Naive thymus-derived CD4-positive, alpha-beta T cell (primary cell): ENCODE results near the gene XXYLT1. TPM values are rescaled to one million over a fixed set of nuclear protein-coding genes. Genes with fewer than 3 reads are reported as not detected.
A peak's percentile ranks its signal among the peaks of the same experiment; 100 is the strongest.
"Not testable (repeated sequence)": the region's sequence is repeated elsewhere in the genome, so short reads cannot be mapped to it uniquely, and the experiment has no call there.

Experiments used
- ATAC-seq: fragments of 150-1000 bp; cut with Tn5 transposase; 2 replicates; pipeline ENCODE4 v1.10.0; 2021; ENCODE audit warnings: mild to moderate bottlenecking, moderate library complexity
- CTCF ChIA-PET: fragments of 350-600 bp; sonication (Branson Sonifier 250); formaldehyde crosslinking; loops from one replicate; lab custom pipeline; 2021; ENCODE audit warnings: antibody characterized with exemption; lab: Charles Lee
- POLR2A ChIA-PET: fragments of 350-600 bp; sonication (Branson Sonifier 250); formaldehyde crosslinking; loops from one replicate; lab custom pipeline; 2021; ENCODE audit warnings: antibody characterized with exemption, inconsistent platforms; lab: Charles Lee
- DNase-seq, 9 donors: peaks; one replicate each; pipeline versions ENCODE4 v3.0.0 to v3.0.0-alpha.2; 2020 to 2022; ENCODE audit warnings: mixed read lengths in 1 of 9
- H3K27ac ChIP-seq: one replicate; pipeline ENCODE4 v1.7.0; 2013; ENCODE audit warnings: mild to moderate bottlenecking, low read depth, low read length, moderate library complexity
- H3K27me3 ChIP-seq, 2 donors: one replicate each; pipeline ENCODE4 v1.7.0; 2013; ENCODE audit warnings: low read length in 2 of 2, mild to moderate bottlenecking in 2 of 2, moderate library complexity in 2 of 2; ENCODE audit not compliant: control insufficient read depth in 2 of 2, insufficient read depth in 2 of 2
- H3K36me3 ChIP-seq, 3 experiments: 1 replicate in 2 of 3; 2 replicates in 1 of 3; pipeline ENCODE4 v1.7.0; 2013; ENCODE audit warnings: low read length in 3 of 3, mild to moderate bottlenecking in 3 of 3, moderate library complexity in 1 of 3; ENCODE audit not compliant: insufficient read depth in 3 of 3, control insufficient read depth in 2 of 3
- H3K4me1 ChIP-seq, 2 donors: one replicate each; pipeline ENCODE4 v1.7.0; 2013; ENCODE audit warnings: low read length in 2 of 2, mild to moderate bottlenecking in 2 of 2, moderate library complexity in 1 of 2; ENCODE audit not compliant: control insufficient read depth in 2 of 2, insufficient read depth in 2 of 2
- H3K4me3 ChIP-seq: 2 replicates; pipeline ENCODE4 v1.7.0; 2013; ENCODE audit warnings: mild to moderate bottlenecking, low read length
- H3K9me3 ChIP-seq, 3 experiments: 1 replicate in 2 of 3; 2 replicates in 1 of 3; pipeline ENCODE4 v1.7.0; 2013; ENCODE audit warnings: low read length in 3 of 3; ENCODE audit not compliant: control insufficient read depth in 2 of 3
- H3K27ac Mint-ChIP-seq, 9 donors: one replicate each; pipeline ENCODE4 v1.8.0; 2020 to 2022; ENCODE audit warnings: mixed read lengths in 9 of 9, mild to moderate bottlenecking in 8 of 9, moderate library complexity in 5 of 9, inconsistent platforms in 2 of 9
- H3K27me3 Mint-ChIP-seq, 5 donors: one replicate each; pipeline ENCODE4 v1.8.0; 2021 to 2022; ENCODE audit warnings: mixed read lengths in 5 of 5, mild to moderate bottlenecking in 1 of 5
- H3K36me3 Mint-ChIP-seq, 5 donors: one replicate each; pipeline ENCODE4 v1.8.0; 2020 to 2022; ENCODE audit warnings: mixed read lengths in 5 of 5, mild to moderate bottlenecking in 3 of 5, inconsistent platforms in 1 of 5
- H3K4me1 Mint-ChIP-seq, 7 donors: one replicate each; pipeline ENCODE4 v1.8.0; 2020 to 2022; ENCODE audit warnings: mixed read lengths in 7 of 7, mild to moderate bottlenecking in 3 of 7, inconsistent platforms in 1 of 7
- H3K4me3 Mint-ChIP-seq, 10 donors: one replicate each; pipeline ENCODE4 v1.8.0; 2020 to 2022; ENCODE audit warnings: mild to moderate bottlenecking in 10 of 10, mixed read lengths in 10 of 10, moderate library complexity in 6 of 10, inconsistent platforms in 2 of 10
- H3K9me3 Mint-ChIP-seq, 11 donors: one replicate each; pipeline ENCODE4 v1.8.0; 2020 to 2022; ENCODE audit warnings: mixed read lengths in 11 of 11, mild to moderate bottlenecking in 4 of 11, inconsistent platforms in 1 of 11, moderate library complexity in 1 of 11
- intact Hi-C, 2 donors: fragments of 100-400 bp; cut with micrococcal nuclease; formaldehyde crosslinking; loops; one replicate each; pipeline ENCODE4 v1.15.1; 2023
- polyA plus RNA-seq, 2 donors: library from polyadenylated mRNA; unstranded; fragments of 300-500 nt; fragmentation: Illumina TruSeq; gene quantifications; one replicate each; pipeline ENCODE4 v1.2.3, GENCODE V29; 2021
- total RNA-seq, 6 experiments: library from RNA in 5 of 6; stranded (reverse) in 5 of 6; gene quantifications; 1 replicate in 5 of 6; 2 replicates in 1 of 6; pipeline ENCODE4 v1.2.3 and lab custom pipeline; 2021 to 2026

Gene XXYLT1
- total and polyA plus RNA-seq, 7 experiments from 2014 or later: 4.1 to 11.7 (median 7.2) TPM

DNA sequence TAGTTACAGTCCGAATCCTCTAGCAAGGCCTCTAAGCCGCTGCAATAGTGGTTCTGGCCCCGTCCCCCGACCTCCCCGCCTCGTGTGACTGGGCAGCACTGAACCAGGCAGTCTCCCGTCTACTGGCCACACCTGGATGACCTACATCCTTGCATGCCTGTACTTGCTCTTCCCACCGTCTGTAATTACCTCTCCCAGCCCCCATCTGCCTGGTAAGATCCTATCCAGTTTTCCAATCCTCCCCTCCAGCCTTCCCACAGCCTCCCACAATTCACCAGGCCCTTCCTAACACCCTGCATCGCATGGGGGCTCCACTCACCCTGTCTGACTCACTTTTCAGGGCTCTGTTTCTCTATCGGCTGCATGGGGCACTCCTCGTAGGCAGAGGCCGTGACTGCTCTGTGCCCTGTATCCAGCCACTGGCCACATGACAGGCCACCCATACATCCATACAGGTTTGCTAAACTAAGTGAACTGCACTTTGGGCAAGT lies 32.8 kb downstream of the XXYLT1 start:
- Histone ChIP-seq H3K4me3 (no peak overlapping the region), H3K27me3 (no peaks in the 10 kb centered on the region), H3K27ac (no peak overlapping the region), H3K36me3 (no peaks in the 10 kb centered on the region), H3K9me3 (peaks cover 0 to 20% (median 0%) of the 10 kb centered on the region in 3 experiments), H3K4me1 (no peaks in the 10 kb centered on the region)
- Mint-ChIP-seq H3K4me1 (peaks cover 0 to 10% (median 0%) of the 10 kb centered on the region in 7 donors), H3K27ac (no peak overlapping the region), H3K27me3 (no peaks in the 10 kb centered on the region), H3K4me3 (no peak overlapping the region), H3K36me3 (peaks cover 9 to 54% (median 28%) of the 10 kb centered on the region in 5 donors), H3K9me3 (peaks cover 0 to 44% (median 19%) of the 10 kb centered on the region in 11 donors)
- no peak for ATAC-seq
- intact Hi-C loops: no loop called here
- POLR2A ChIA-PET: no interaction called here
- CTCF ChIA-PET: no interaction called here
- DNase-seq: no peak

GRCh38 chr3:195236801-195237570 lies 34.0 kb downstream of the XXYLT1 start:
- H3K4me3 ChIP-seq: no peak overlapping the region
- DNase-seq (no peak), ATAC-seq (no peak)
- Mint-ChIP-seq H3K27me3 (peaks cover 0 to 6% (median 0%) of the 10 kb centered on the region in 5 donors), H3K4me3 (no peak overlapping the region), H3K27ac (no peak overlapping the region), H3K4me1 (peaks cover 0 to 8% (median 3%) of the 10 kb centered on the region in 7 donors), H3K9me3 (peaks cover 0 to 55% (median 17%) of the 10 kb centered on the region in 11 donors), H3K36me3 (peaks cover 13 to 52% (median 27%) of the 10 kb centered on the region in 5 donors)
- ChIA-PET CTCF (interaction anchor here (0.6 kb wide), 1 partner anchor 324 kb away, joined by 5 read pairs; no protein-coding TSS in a partner anchor), POLR2A (no interaction called here)
- no peak overlapping the region for H3K27ac ChIP-seq
- H3K9me3 ChIP-seq: peaks cover 0 to 20% (median 0%) of the 10 kb centered on the region in 3 experiments
- H3K27me3 ChIP-seq: no peaks in the 10 kb centered on the region
- no peaks in the 10 kb centered on the region for H3K36me3 ChIP-seq
- no peaks in the 10 kb centered on the region for H3K4me1 ChIP-seq
- intact Hi-C loops: no loop called here

DNA sequence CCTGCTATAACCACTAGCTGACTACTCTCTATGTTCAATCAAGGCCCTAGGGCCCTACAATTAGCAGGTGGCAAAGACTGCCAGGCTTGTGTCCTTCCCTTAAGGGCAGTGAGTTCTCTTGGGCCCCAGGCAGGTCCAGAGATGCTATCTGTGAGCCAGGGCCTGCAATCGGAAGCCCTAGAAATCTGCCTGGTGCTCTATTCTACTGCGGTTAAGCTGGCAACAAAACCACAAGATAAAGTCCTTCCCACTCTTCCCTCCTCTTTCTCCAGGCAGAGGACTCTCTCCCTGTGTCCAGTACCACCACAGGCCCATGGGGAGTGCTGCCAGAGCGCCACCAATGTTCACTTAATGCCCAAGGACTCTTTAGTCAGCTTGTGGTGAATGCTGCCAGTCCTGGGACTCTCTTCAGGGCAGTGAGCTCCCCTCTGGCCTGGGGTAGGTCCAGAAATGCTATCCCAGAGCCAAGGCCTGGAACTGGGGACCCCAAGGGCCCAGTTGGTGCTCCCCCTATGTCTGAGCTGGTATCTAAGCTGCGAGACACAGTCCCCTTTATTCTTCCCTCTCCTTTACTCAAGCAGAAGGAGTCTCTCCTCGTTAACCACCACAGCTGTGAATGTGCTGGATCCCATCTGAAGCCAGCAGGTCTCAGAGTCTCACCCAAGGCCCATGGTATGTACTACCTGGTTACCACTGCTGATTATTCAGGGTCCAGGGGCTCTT lies 34.7 kb downstream of the XXYLT1 start:
- no peak overlapping the region for H3K4me3 Mint-ChIP-seq
- ATAC-seq: no peak
- Histone ChIP-seq H3K9me3 (peaks cover 0 to 20% (median 0%) of the 10 kb centered on the region in 3 experiments), H3K27me3 (no peaks in the 10 kb centered on the region), H3K27ac (no peak overlapping the region), H3K4me3 (no peak overlapping the region), H3K36me3 (no peaks in the 10 kb centered on the region), H3K4me1 (no peaks in the 10 kb centered on the region)
- intact Hi-C loops: no loop called here
- peaks cover 0 to 6% (median 3%) of the 10 kb centered on the region in 7 donors for H3K4me1 Mint-ChIP-seq
- H3K36me3 Mint-ChIP-seq: peaks cover 17 to 44% (median 20%) of the 10 kb centered on the region in 5 donors
- DNase-seq: no peak
- ChIA-PET POLR2A (no interaction called here), CTCF (interaction anchor here (0.6 kb wide), 1 partner anchor 607 kb away, joined by 3 read pairs; no protein-coding TSS in a partner anchor)
- no peak overlapping the region for H3K27ac Mint-ChIP-seq
- peaks cover 0 to 60% (median 20%) of the 10 kb centered on the region in 11 donors for H3K9me3 Mint-ChIP-seq
- H3K27me3 Mint-ChIP-seq: peaks cover 0 to 9% (median 0%) of the 10 kb centered on the region in 5 donors

- CTCF ChIA-PET: no interaction called here
- no peak for ATAC-seq
- Mint-ChIP-seq H3K9me3 (peaks cover 2 to 31% (median 6%) of the 10 kb centered on the region in 11 donors), H3K36me3 (peaks cover 3 to 24% (median 14%) of the 10 kb centered on the region in 5 donors), H3K4me3 (no peak overlapping the region), H3K27me3 (peaks cover 0 to 11% (median 0%) of the 10 kb centered on the region in 5 donors), H3K27ac (no peak overlapping the region), H3K4me1 (peaks cover 4 to 22% (median 18%) of the 10 kb centered on the region in 7 donors)
- intact Hi-C loops: no loop called here
- Histone ChIP-seq H3K9me3 (no peaks in the 10 kb centered on the region), H3K27me3 (no peaks in the 10 kb centered on the region), H3K27ac (no peak overlapping the region), H3K4me1 (no peaks in the 10 kb centered on the region), H3K4me3 (no peak overlapping the region), H3K36me3 (peaks cover 0 to 2% (median 0%) of the 10 kb centered on the region in 3 experiments)
- DNase-seq: no peak
- POLR2A ChIA-PET: no interaction called here
Measured at GRCh38 chr3:195230244-195230643, 40.7 kb downstream of the XXYLT1 start.

DNA sequence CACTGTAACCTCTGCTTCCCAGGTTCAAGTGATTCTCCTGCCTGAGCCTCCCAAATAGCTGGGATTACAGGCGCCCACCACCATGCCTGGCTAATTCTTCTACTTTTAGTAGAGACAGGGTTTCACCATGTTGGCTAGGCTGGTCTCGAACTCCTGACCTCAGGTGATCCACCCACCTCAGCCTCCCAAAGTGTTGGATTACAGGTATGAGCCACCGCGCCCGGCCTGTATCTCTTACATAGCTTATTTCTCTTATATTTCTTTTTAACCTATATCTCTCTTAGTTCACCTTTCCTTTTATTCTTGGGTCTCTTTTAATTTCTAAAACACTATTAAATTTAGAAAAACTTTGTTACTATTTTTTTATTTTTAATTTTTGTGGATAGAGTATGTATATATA lies 42.1 kb downstream of the XXYLT1 start:
- Mint-ChIP-seq H3K4me1 (peaks cover 4 to 22% (median 18%) of the 10 kb centered on the region in 7 donors), H3K9me3 (peaks cover 2 to 23% (median 4%) of the 10 kb centered on the region in 11 donors), H3K27me3 (peaks cover 0 to 11% (median 0%) of the 10 kb centered on the region in 5 donors), H3K36me3 (peaks cover 3 to 22% (median 14%) of the 10 kb centered on the region in 5 donors)
- POLR2A ChIA-PET, H3K27ac ChIP-seq, H3K27ac Mint-ChIP-seq, H3K4me3 ChIP-seq, H3K27me3 ChIP-seq, ATAC-seq, H3K4me3 Mint-ChIP-seq, H3K4me1 ChIP-seq, H3K36me3 ChIP-seq, CTCF ChIA-PET, H3K9me3 ChIP-seq, intact Hi-C loops: not testable (repeated sequence)
- peak in 1 of 9 donors; percentile 10 for DNase-seq

DNA sequence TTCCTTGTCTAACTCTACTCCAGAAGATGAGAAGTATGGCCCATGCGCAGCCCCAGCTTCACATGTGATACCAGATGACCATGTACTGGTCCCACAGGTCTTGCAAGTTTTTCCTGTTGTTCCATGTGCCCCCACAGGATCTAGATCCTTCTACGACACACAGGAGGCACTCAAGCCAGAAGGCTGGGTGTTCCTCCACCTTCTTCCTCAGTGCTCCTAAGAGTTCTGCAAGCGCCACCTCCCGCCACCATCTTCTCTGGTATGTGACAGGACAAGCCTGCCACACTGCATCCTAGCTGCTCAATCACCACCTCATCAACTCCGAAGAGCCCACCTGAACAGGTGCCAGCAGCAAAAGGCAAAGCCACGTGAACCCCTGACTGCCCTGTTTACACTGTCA lies 43.1 kb downstream of the XXYLT1 start:
- Histone ChIP-seq H3K36me3 (peaks cover 0 to 2% (median 0%) of the 10 kb centered on the region in 3 experiments), H3K9me3 (no peaks in the 10 kb centered on the region), H3K27ac (no peak overlapping the region), H3K4me3 (no peak overlapping the region), H3K27me3 (no peaks in the 10 kb centered on the region), H3K4me1 (no peaks in the 10 kb centered on the region)
- H3K4me1 Mint-ChIP-seq: peaks cover 4 to 22% (median 18%) of the 10 kb centered on the region in 7 donors
- H3K36me3 Mint-ChIP-seq: peaks cover 3 to 23% (median 17%) of the 10 kb centered on the region in 5 donors
- intact Hi-C loops: no loop called here
- ATAC-seq (no peak), DNase-seq (peak in 1 of 9 donors; percentile 13)
- H3K27ac Mint-ChIP-seq: no peak overlapping the region
- H3K4me3 Mint-ChIP-seq: no peak overlapping the region
- POLR2A ChIA-PET: no interaction called here
- CTCF ChIA-PET: no interaction called here
- peaks cover 0 to 11% (median 0%) of the 10 kb centered on the region in 5 donors for H3K27me3 Mint-ChIP-seq
- peaks cover 0 to 20% (median 3%) of the 10 kb centered on the region in 11 donors for H3K9me3 Mint-ChIP-seq
